Measurements from ENCODE around the gene TMEM131.

The TMEM131 gene

DNA sequence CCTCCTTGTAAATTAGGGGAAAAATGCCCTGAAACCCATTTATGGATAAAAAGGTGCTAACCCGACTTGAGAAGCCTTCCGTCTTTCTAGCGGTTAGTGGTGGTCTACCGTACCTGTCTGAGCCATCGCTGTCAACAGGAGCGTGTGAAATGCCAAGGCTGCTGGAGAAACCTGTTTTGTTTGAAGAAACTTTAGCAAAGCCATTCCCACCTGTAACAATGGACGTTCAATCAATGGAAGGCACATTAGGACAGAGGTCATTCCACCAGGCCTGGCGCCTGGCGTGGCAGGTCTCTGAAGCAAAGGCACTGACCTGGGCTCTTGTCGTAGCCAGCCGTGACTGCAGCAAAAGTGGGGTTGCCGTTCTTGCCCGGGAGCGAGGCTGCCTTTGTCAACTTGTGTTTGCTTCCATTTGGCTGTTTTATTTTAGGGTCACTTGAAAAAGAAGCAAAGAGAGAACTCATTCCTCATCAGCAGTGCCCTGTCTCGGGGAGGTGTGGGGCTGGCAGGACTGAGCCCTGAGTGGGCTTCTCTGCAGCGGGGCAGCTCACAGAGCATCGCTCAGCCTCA is 235.2 kb downstream of the TMEM131 start:
- no peak for DNase-seq (ENCODE audit: low spot score)

DNA sequence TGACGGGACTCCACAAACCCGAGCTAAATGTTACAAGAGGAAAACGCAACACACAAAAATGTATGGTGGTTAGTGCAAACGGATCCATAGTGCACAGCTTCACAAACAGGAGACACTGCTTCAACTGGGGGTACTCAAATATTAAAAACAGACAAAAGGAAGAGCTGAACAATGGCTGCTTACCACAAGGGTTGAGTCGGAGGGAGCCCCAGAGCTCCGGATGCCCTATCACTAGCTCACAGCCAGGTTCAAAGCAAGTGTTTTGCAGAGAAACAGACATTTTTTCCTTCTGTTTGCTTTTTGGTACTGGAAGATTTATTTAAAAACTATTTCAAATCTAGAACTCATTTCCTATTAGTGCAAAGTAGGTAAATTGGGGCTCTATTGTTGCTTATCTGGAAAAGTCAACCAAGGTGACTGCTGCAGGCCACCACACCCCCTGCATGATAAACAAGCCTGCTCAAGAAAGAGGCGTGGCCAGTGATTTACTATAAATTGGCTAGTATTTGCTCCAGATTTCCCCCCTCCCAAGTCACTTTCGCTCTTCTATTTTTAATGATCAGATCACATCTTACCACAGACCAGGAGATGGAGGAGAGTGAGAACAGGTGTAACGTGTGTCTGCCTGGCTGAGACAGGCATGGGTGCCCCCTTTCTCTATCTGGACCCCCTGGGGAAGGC is 235.9 kb downstream of the TMEM131 start:
- no peak for DNase-seq (ENCODE audit: low spot score)

DNA sequence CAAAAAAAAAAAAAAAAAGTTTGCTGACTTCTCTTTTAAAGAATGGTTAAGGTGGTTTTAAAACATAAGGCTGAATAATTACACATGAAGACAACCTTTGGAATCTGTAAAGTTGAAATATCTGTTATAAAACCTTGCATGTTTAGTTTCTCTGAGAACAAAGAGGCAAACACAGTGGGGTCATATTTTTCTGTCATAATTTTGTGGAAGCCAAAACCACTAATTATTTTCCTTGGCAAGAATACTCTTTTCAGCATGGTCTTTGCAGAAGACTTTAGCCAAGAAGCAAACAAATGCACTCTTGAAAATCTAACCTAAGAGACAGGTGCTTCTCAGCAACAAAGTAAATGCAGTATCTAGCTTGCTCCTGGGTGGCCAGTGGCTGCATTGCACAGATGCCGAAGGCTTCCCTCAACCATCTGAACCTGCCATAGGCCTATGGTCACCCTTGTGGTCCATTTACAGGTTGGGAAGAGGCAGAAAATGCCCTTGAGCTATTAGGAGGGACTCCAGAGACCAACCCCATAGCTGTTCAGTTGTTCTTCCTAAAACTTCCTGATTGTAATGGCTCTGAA is 237.5 kb downstream of the TMEM131 start:
- DNase-seq (ENCODE audit: low spot score) = no peak

DNA sequence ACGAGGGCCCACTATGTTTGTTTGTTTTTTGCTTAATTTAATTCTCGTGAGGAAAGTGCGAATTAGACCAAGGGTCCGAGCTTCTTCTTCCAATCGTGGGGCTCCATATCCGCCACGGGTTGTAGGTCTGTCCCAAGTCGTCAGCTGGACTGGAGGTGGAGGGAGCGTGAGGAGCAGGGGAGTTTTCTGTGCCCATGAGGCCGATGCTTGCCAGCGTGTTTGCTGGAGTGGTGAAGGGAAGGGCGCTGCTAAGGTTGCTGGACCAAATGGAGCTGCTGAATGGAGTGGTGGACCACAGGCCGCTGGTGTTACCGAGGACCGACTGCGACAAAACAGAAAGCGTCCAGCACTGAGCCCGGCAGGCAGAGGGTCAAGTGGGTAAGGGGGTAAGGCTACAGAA is 238.7 kb downstream of the TMEM131 start:
- no peak for DNase-seq (ENCODE audit: low spot score)

DNA sequence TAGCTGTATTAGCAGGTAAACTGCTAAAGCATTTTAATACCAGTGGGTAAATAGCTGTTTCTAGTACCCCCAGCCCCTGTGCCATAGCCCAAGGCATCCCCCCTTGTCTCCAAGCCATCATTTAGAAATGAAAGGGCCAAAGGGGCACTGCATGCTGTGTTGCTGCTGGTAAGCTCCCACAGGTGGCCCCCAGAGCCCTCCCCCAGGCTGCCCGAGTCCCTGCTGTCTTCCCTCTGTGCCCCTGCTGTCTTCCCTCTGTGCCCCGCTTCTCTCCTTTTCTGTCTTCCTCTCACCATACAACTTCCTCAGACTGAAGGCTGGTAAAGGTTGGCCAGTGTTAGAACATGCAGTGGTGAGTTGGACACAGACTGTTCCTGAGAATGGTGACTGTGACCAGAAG is 240.3 kb downstream of the TMEM131 start:
- DNase-seq (ENCODE audit: low spot score) = no peak

DNA sequence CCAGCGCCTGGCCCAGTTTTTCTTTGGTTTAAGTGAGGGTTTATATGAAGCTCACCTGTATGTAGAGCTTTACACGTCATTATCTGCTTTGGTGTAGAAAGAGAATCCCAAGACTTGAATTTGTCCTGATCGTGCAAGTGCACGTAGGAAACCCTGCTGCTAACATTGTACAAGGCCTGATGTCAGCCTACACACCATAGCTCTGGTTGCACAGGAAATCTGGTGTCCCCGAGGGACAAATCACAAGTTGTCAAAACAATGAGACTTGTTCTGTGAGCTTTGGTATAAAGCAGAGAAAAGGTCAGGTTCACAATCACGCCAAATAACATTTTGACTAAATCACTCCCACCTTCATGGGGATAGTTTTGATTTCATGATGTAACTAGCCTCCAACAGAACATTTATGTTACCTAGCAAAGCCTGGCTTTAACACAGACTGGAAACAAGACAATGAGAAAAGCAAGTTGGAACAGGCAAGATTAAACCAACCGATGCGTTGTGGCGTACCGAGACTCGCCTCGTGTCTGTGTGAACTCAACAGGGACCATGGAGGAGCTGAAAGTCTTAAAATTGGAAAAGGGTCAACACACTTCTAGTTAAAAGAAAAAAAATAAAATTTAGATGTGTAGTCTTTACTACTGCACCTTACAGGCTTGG is 240.9 kb downstream of the TMEM131 start:
- DNase-seq (ENCODE audit: low spot score) = no peak

DNA sequence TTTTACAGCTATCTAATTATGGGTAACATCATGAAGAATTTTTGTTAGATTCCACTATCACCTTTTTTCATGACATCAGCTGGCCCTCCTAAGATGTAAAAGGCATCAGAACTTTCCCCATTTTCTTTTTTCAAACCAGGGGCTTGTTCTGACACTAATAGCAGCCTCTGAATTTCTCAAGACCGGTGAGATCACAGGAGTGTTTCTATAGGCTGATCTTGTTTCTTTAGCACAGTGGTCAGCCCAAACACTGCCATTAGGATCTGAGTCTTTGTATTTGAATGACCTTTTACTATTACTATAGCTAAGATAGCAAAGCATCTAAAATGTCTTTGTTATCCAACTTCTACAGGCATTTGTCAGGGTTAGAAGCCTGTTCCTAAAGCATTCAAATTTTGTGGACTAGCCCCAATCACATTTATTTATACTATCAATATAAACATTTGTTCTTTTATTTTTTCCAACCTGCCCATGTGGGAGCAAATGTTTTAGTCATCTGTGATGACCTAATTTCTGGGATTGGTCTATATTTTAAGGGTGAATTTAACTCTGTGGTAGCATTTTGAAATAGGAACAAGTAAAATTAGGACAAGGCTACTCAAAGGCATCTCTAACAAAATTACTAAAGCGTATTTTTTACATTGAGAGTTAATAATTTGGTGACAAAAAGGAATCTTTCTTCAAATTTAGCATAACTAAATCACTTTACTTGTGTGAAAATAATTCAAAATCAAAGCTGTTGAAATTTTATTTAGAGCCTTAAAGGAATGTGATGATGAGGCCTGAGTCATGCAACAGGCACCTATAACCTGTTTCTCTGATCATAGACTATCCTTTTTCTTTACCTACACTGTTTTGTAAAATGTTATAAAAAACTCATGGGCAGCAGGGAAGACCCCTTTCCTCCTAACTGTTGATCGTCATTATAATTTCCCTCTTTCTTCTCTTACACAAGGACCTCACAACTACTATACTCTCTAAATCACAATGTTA is 243.1 kb downstream of the TMEM131 start:
- DNase-seq (ENCODE audit: low spot score) = no peak

DNA sequence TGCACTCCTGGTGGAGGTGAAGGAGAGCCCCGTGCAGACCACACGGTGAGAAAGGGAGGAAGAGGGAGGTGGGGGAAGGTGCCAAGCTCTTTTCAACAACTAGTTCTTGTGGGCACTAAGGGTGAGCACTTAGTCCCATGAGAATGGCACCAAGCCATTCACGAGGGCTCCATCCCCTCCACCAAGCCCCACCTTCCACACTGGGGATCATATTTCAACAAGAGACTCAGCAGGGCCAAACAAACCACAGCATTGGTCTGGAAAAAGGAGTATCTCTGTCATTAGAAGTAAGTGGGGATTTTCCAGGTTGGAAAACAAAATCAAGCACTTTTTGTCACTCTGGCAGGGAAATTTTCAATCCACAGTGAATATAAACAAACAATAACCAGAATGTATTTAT is 244.0 kb downstream of the TMEM131 start:
- no peak for DNase-seq (ENCODE audit: low spot score)

DNA sequence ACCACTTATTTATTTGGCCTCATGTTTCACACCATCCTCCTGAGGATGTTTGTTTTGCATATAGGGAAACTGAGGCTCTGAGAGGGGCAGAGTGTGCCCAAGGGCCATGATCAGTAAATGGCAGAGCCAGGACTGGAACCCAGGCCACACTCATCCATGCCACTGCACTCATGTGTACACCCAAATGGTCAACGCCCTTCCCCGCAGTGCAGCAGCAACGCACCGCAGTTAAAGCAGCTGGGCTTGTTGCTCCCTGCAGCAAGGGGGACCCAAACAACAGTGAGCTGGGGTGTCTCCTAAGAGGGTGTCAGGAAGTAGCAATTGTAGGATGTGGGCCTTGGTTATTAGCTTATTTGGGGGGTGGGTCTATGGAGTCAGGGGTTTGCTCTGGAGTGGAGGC is 245.7 kb downstream of the TMEM131 start:
- no peak for DNase-seq (ENCODE audit: low spot score)

DNA sequence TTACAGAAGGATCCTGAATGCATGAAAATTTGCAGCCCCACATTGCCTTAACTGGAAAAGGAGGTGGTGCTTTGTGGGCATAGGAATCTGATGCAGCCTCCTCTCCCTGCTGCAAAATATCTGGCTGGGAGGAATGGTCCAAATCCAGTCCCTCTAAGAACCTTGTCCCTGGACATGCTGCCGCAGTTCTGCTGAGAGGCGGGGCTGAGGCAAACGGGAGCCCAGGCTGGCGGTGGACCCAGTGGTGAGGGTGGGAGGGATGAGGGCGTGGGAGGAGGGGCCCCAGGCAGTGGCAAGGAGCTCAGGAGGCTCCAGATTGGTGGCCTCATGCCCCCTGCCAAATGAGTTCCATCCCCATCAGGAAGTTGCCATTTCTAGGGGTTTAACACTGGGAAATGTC is 246.2 kb downstream of the TMEM131 start:
- DNase-seq (ENCODE audit: low spot score) = no peak

DNA sequence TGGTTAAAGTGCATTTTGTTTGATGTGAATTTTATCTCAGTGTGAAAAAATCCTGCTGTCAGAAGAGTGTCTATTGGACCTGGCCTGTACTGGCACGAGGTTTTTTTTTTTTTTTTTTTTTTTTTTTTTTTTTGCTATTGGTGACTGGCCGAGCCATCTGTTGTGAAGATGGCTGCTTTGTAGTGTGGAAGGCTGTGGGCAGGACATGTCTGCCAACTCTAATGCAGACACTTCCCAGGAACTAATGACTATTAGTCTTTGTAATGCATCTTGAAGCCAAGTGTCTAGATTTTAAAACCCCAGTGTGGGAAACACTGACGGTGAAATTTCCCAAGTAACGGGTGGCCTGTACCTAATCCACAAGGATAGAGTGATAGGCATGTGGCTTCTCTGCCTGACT is 248.0 kb downstream of the TMEM131 start:
- peak; percentile 86 for DNase-seq (ENCODE audit: low spot score)

DNA sequence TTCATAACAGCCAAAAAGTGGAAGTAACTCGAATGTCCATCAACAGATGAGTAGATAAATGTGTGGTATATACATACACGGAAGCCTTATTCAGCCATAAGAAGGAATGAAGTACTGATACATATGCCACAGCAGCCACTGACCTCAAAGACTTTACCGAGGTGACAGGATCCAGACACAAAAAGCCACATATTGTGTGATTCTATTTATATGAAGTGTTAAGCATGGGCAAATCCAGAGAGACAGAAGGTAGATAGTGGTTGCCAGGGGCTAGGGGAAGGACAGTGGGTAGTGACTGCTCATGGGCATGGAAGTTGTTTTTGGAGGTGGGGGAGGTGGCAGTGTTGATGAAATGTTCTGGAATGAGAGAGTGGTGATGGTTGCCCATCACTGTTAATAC is 248.5 kb downstream of the TMEM131 start:
- DNase-seq (ENCODE audit: low spot score) = peak; percentile 82

DNA sequence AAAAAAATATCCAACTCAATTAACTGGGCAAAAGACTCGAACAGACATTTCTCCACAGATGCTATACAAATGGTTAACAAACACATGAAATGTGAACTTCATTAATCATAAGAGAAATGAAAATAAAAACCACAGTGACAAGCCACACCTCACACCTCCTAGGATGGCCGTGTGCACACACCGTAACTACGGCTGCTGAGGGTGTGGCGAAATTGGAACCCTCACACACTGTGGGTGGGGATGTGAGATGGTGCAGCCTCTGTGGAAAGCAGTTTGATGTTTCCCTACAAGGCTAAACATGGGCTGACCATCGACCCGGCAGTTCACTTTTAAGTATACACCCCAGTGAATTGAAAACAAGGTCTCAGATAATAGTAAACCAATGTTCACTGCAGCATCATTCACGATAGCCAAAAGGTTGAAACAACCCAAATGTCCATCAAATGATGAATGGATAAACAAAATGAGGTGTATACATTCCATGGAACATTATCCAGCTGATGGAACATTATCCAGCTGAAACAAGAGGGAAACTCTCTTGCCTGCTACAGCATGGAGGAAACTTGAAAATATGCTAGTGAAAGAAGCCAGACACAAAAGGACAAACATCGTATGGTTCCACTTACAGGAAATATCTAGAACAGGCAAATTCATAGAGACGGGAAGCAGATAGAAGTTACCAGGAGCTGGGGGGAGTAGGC is 250.1 kb downstream of the TMEM131 start:
- no peak for DNase-seq (ENCODE audit: low spot score)

DNA sequence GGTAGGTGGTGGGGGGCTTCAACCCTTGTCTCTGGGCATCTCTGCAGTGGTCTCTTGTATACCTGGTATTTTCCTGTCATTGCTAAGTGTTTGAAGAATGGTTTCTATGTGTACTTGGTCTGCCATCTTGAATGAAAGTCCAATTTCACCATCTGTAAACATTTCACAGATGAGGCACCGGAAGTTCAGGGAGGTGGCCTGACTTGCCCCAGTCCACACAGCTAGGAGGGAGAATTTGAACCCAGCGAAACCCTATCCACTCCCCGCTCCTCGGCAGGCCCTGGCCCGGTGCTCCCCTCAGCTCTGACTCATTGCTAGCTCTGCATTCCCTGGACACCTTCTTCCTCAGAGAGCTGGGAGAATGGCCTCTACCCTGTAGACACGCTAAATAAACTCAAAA is 251.8 kb downstream of the TMEM131 start:
- no peak for DNase-seq (ENCODE audit: low spot score)

DNA sequence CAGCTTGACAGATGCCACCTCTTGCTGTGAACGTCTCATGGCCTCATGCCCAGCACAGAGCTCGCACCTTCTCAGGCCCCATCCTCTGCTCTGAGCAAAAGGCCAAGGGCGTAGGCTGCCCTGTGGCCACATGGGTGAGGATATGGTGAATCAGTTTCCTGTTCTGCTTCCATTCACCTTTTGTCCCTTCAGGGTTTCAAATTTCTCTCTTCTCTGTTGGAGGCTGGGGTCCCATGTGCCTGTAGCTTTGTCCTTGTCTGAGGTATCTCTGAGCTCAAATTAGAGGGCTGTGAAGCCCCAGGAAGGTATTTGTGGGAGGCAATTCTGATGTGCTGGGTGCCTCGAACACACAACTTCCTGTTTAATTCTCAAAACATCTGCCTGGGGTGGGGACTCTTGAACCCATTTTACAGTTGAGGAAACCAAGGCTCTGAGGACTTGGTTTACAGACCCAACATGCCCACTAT is 253.3 kb downstream of the TMEM131 start:
- no peak for DNase-seq (ENCODE audit: low spot score)

DNA sequence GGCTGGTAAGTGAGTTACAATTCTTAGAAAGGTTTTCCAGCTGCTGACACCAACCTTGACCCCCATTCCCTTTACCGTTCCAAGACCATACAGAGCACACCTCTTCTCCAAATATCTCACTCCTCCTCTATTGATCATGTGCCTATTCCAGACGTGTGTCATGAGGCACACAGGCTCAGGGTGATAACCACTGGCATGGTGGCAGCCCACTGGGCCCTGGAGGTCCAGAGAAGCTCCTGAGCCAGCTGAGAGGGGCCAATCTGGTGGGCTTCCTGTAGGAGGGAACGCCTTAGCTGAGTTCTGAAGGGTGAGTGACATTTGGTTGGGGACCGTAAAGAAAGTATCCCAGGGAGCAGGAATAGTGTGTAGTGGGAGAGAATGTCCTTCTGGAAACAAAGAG is 254.1 kb downstream of the TMEM131 start:
- DNase-seq (ENCODE audit: low spot score) = no peak

DNA sequence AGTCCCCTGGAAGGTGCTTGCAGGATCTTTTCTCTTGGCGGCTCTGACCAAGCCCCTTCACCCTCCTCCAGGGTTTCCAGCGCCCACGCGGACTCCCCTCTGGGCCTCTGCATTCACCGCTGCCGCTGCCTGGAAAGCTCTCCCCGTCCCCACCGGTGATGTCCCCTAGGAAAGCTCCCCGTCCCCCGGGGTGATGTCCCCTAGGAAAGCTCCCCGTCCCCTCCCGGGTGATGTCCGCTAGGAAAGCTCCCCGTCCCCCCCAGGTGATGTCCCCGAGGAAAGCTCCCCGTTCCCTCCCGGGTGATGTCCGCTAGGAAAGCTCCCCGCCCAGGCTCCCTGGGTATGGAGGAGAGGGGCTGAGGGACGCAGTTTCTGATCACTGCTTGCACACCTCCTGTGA is 254.5 kb downstream of the TMEM131 start:
- DNase-seq (ENCODE audit: low spot score) = no peak

DNA sequence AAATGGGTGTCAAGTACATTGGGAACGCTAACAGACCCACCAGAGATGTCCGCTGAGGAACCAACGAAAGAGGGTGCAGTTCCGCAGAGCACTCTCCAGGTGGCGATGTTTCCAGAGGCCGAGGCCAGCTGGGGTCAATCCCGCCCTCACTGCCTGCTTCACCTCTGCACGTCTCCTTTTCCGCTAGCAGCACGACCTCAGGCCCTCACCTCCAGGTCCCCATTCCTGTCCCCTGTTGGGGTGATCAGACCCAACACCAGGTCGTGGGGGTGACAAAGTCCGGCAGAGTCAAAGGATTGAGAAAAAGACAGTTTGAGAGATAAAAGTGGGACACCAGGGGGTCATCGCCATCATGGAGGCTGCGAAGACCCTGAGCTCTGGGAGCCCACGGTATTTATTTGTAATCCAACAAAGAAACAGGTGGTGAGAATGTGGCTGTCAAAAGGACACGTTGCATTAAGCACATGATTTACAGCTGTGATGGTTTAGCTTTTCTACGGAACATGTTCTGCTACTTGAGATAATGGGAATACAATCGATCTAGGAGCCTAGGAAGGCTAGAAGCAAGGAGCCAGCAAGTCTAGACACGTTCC is 255.1 kb downstream of the TMEM131 start:
- peak; percentile 14 for DNase-seq (ENCODE audit: low spot score)

DNA sequence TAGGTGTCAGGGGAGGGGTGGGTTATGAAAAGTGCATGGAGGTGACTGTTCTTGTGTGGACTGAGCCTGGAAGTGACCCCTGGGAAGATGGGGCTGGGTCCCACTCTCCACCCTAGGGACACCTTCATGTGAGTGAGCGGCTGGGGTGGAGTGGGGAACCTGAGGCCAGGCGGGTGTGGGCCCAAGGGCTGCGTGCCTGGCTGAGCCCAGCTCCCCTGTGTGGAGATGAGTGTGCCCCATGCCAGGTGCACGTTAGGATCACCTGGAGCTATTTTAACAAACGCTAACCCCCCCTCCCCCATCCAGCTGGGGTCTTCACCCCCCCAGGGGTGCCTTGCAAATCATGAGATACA is 255.9 kb downstream of the TMEM131 start:
- no peak for DNase-seq (ENCODE audit: low spot score)

DNA sequence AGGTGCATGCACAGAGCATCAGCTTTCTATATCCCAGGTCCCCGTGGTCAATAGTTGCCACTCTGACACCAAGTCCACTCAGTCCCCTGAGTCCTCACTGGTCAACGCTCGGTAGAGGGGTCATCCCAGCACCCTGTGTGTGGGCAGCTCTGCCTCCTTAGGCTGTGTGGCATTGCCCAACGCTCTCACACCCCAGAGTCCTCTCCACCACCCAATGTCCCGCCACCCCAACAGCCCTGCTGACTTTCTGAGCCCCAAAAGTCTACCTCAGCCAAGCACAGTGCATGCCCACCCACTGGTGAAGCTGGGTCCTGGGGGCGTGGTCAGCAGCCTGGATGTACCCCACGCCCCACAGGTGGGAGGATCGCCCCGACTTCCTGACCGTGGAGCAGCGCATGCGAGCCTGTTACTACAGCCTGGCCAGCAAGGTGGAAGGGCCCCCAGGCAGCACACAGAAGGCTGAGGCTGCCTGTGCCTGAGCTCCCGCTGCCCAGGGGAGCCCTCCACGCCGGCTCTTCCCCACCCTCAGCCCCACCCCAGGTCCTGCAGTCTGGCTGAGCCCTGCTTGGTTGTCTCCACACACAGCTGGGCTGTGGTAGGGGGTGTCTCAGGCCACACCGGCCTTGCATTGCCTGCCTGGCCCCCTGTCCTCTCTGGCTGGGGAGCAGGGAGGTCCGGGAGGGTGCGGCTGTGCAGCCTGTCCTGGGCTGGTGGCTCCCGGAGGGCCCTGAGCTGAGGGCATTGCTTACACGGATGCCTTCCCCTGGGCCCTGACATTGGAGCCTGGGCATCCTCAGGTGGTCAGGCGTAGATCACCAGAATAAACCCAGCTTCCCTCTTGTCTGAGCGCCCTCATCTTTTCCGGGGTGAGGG is 256.5 kb downstream of the TMEM131 start:
- DNase-seq (ENCODE audit: low spot score) = no peak

All from cerebellar cortex (tissue), 1 donor.